Prostate gland (tissue), 2 donors: Measurements from ENCODE around the gene E2F2.

Experiments used
- POLR2AphosphoS5 ChIP-seq: sonication (generic); formaldehyde crosslinking; IDR thresholded peaks from one replicate; pipeline ENCODE4 v1.6.1; 2017; ENCODE audit warnings: antibody characterized with exemption
- TF ChIP-seq, protein P1 (sequence below), 4 experiments: fragments of 200-600 bp in 2 of 4; fragments of 450-650 bp in 2 of 4; sonication (generic) in 2 of 4; IDR thresholded peaks; 1 replicate in 3 of 4; 2 replicates in 1 of 4; pipeline ENCODE4 v1.5.1; 2016 to 2019; ENCODE audit warnings: antibody characterized with exemption in 4 of 4, mild to moderate bottlenecking in 2 of 4, moderate library complexity in 2 of 4

- TF ChIP-seq, protein P1, sequence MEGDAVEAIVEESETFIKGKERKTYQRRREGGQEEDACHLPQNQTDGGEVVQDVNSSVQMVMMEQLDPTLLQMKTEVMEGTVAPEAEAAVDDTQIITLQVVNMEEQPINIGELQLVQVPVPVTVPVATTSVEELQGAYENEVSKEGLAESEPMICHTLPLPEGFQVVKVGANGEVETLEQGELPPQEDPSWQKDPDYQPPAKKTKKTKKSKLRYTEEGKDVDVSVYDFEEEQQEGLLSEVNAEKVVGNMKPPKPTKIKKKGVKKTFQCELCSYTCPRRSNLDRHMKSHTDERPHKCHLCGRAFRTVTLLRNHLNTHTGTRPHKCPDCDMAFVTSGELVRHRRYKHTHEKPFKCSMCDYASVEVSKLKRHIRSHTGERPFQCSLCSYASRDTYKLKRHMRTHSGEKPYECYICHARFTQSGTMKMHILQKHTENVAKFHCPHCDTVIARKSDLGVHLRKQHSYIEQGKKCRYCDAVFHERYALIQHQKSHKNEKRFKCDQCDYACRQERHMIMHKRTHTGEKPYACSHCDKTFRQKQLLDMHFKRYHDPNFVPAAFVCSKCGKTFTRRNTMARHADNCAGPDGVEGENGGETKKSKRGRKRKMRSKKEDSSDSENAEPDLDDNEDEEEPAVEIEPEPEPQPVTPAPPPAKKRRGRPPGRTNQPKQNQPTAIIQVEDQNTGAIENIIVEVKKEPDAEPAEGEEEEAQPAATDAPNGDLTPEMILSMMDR (IDR thresholded peaks at IDR 0.05): no peak
- no peak for TF ChIP-seq POLR2AphosphoS5
These were observed 47.9 kb upstream of the E2F2 start for GRCh38 chr1:23578997-23579363.
